Bladder microvascular endothelial cell (primary cell): ENCODE results near the gene ZWILCH. TPM values are rescaled to one million over a fixed set of nuclear protein-coding genes. Genes with fewer than 3 reads are reported as not detected.

Source experiments
- total RNA-seq: library from RNA; depleted of rRNA; stranded (reverse); fragments of >200 nt; gene quantifications from 2 replicates; pipeline ENCODE4 v1.2.3, GENCODE V29; 2014

Gene ZWILCH
- total RNA-seq: 16.5 and 18.8 TPM in 2 replicates

GRCh38 chr15:66504563-66505429 is at the start of gene ZWILCH, which contains the start of gene RPL4:
Gene ZWILCH (plus strand): TSS chr15:66505326. CDS start chr15:66505339, 13 bp downstream.
Gene RPL4 (minus strand): TSS chr15:66504855. CDS start chr15:66504790, 65 bp downstream.

GRCh38 chr15:66497502-66498455 is 7.3 kb upstream of the ZWILCH start, which contains the start of gene SNAPC5:
Gene SNAPC5 (minus strand): TSS chr15:66497762. CDS start chr15:66497731, 31 bp downstream.

GRCh38 chr15:66565741-66566144 is 60.6 kb downstream of the ZWILCH start, which contains the start of gene LCTL:
Gene LCTL (minus strand): TSS chr15:66565998. CDS start chr15:66565365, 633 bp downstream.

Other genes starting within 250 kb of the ZWILCH start
- gene DIS3L, start 211.8 kb upstream of the ZWILCH start, total RNA-seq: 14.4 and 29.3 TPM in 2 replicates
- 8.3 and 12.3 TPM in 2 replicates for gene TIPIN, start 148.6 kb upstream of the ZWILCH start, total RNA-seq
- gene MAP2K1, start 118.4 kb upstream of the ZWILCH start, total RNA-seq: 26.6 and 31.7 TPM in 2 replicates
- 18.1 and 31.6 TPM in 2 replicates for gene SNAPC5, start 7.6 kb upstream of the ZWILCH start, total RNA-seq
- 895 and 1,990 TPM in 2 replicates for gene RPL4, start 471 bp upstream of the ZWILCH start, total RNA-seq
- gene LCTL, start 60.7 kb downstream of the ZWILCH start, total RNA-seq: not detected in 2 replicates
- 3.9 and 9.3 TPM in 2 replicates for gene SMAD6, start 196.9 kb downstream of the ZWILCH start, total RNA-seq